ENCODE results near the gene TUT1.
A peak's percentile ranks its signal among the peaks of the same experiment; 100 is the strongest.

Gene TUT1

DNA sequence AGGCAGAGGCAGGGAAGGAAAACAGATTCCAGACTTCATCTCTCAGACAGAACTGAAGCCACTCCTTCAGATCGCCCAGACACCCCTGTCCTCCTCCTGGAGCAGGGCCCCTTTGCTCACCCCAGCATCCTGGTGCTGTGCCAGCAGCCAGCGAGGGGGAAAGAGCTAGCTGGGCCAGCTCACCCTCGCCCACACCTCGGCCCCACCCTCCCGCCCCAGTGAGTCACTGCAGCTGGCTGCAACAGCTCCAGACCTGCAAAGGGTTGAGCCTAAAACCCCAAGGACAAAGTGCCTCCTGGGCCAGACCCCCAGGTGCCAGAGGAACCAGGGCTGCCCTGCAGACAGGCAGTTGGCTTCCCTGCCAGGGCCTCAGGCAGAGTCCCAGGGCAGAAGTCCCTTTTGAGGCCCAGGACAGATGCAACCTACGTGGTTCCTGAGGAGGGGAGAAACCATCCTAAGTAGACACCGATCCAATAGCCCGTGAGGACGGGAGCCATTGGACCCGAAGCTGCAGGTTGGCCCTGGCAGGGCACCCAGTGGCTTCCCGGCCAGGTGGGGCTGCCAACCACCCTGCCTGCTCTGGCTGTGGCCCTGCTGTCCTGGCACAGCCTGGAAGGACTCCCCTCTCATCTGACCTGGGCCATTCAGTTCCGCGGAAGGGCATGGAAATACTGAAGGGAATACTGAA, 51.9 kb downstream of the TUT1 start:
- peak; percentile 23 for DNase-seq

DNA sequence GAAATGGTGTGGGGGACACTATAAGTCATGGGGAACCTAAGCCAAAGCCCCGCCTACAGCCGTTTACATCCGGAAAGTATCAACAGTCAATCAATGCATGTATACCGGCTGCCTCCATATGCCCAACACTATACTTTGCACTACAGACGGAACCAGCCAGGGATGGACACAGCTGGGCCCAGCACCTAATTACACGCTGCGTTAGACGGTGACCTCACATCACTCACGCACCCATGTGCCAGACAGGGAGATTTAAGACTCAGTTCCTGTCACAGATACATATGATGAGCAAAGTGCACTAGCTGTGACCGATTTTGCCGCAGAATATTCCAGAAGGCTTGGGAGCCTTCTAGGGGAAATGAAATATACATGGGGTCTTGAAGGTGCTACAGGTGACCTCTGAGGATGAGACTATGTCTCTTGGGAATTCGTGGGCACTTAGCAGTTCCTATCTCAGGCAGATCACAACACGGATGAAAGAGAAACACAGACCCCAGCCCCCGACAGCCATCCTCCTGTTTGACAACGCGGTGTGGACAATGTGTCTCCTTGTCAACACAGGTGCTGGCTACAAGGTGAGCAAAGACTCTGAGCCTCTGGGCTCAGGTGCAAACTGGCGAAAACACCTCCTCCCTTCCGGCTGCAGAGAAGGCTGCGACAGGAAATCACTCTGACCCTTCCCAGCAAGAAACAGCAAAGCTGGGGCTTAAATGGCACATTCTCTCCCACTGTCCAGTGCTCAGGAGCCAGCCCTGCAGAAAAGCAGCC, 52.7 kb downstream of the TUT1 start:
- no peak for DNase-seq

DNA sequence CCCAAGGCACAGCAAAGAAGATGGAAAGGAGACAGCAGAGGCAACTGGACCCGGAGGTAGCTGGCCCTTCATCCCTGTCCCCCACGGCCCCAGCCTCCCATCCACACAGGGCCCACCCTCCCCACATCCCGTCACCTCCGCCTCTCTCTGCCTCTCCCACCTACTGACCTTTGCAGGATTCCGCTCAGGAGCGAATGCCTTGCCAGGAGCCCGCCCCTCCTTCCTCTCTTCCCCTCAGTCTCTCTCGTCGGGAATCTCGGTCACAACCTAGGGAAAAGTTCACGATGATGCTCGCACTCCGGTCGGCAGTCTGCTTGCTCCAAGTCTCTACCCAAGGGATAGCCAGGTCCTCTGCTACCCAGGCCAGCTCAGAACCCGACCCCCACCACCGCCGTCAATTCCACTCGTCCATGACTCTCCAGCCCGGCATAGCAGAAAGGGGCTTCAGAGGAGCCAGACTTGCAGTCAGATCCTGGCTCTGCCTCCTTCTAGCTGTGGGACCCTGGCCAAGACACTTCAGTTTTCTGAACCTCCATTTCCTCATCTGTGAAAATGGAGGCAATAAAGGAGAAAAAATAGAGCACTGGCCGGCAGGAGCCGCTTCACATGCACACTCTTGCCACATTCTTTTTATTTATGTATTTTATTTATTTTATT, 54.9 kb downstream of the TUT1 start:
- no peak for DNase-seq

DNA sequence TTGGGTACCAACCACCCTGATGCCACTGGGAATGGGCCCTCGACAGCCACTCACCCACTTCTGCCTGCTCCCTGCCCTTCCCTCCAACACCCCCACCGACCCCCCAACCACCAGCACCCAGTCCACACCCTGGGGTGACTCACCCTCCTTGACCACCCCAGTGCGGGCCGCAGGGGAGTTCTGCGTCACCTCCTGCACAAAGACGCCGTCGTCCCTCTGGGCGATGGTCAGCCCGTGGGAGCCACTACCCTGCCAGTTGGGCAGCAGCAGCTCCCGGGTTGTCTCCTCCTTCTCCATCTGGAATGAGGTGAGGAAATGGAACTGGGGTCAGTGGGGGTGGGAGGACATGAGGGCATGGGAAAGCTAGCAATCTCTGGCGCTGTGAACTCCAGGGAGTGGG, 55.5 kb downstream of the TUT1 start:
- no peak for DNase-seq

DNA sequence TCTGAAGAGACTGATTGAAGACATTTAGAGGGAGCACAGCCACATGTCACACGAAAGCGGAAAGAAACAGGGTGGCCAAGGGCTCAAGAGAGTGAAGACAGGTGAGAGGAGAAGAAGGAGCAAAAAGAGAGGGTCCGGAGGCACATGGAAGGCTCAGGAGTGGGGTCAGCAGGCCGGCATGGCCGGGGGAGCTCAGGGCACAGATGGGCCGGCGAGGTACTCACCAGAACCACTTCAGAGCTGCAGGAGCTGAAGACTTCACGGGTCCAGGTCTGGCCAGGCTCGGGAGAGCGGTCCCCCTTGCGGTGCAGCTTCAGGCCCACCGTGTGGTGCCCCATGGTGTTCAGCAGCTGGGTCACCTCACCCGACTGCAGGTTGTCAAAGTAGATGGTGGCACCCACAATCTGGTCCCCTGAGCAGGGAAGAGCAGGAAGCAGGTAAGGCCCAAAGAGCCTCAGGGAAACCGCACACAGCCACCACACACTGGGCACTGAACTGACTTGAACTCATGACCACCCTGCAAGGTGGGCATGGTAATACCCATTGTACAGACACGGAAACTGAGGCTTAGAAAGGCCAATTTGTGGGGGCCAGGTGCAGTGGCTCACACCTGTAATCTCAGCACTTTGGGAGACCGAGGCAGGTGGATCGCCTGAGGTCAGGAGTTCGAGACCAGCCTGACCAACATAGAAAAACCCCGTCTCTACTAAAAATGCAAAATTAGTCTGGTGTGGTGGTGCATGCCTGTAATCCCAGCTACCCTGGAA, 56.4 kb downstream of the TUT1 start:
- DNase-seq = no peak

DNA sequence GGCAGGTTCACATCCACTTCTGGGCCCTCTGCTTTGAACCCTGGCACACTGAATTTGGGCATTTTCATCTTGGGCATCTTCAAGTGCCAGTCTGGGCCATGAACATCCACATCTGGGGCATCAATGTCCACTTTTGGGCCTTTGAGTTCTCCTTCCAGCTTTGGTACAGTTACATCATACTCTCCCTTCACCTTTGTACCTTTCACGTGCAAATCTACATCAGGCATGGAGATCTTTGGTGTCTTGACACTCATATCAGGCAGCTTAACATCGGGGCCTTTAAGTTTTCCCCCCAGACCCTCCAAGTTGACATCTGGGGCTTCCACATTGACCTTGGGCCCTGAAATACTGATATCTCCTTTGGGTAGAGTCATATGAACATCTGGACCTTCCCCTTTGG, 59.2 kb downstream of the TUT1 start:
- no peak for DNase-seq

All from NCI-H345 (cell line).